Measurements from ENCODE around the gene C1R. TPM values are rescaled to one million over a fixed set of nuclear protein-coding genes. Genes with fewer than 3 reads are reported as not detected.

Gene C1R
- total RNA-seq, 1 experiment from 2014 or later, result 9.6 TPM

DNA sequence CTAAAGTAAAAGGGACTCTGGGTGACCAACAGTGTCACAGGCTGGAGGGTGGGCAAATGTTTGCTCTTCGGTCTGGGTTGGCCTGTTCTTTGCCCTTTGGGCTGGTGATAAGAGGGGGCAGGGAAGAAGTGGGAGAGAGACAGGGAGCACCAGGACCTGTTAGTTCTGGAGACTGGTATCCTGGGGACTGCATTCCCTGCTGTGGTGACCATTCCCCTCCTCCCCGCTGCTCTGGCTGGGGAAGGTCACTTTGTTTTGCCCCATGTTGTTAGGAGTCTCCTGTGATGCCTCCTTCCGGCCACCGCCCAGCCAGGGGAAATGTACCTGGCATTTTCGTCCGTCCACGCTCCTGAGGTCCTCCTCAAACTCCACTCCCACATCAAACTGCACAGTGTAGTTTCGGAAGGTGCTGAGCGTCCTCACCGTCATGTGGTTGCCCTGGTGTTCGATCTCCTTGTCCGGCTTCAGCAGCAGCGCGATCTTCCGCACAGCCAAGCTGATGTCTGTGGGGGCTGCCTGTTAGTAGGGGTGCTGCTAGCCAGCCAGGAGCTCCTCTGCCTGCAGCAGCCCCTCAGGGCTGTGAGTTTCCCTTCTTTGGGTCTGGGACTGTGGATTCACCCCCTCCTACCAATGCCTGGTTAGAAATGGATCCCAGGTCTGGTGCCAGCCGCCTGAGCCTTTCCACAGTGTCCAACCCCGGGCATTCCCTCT is 35.8 kb upstream of the C1R start:
- Histone ChIP-seq H3K79me2 (ENCODE audit: low read length) (no peaks in the 10 kb centered on the region), H3K36me3 (ENCODE audit: low read depth, low read length) (no peaks in the 10 kb centered on the region), H3K4me2 (ENCODE audit: low read length) (no peak overlapping the region), H3K4me1 (ENCODE audit: insufficient read depth, low read length) (peaks cover 7% of the 10 kb centered on the region), H3K9ac (ENCODE audit: low read length) (no peak overlapping the region), H3K9me3 (ENCODE audit: low read length) (no peaks in the 10 kb centered on the region), H3F3A (ENCODE audit: low read length, unreplicated experiment) (no peaks in the 10 kb centered on the region), H3K27ac (ENCODE audit: low read length) (no peak overlapping the region), H2AFZ (ENCODE audit: low read length) (no peak overlapping the region), H3K27me3 (ENCODE audit: low read length) (no peaks in the 10 kb centered on the region), H3K4me3 (ENCODE audit: low read length) (no peak overlapping the region), H3K9me2 (replicated peaks; ENCODE audit: low read length) (no peaks in the 10 kb centered on the region), H4K20me1 (ENCODE audit: low read length) (no peaks in the 10 kb centered on the region)
- CTCF ChIA-PET, result no interaction called here
- no peak for TF ChIP-seq EZH2 (IDR thresholded peaks at IDR 0.05; ENCODE audit: low read length, unreplicated experiment)
- no peak for TF ChIP-seq CTCF (conservative IDR thresholded peaks at IDR 0.05; ENCODE audit: low read depth, low read length)
- TF ChIP-seq EZH2phosphoT487 (IDR thresholded peaks at IDR 0.05; ENCODE audit: borderline replicate concordance, low read length), result no peak
- DNase-seq (no peak), ATAC-seq (no peak)
- no TSS peak for BruUV-seq (replicated peaks)
- POLR2A ChIA-PET (ENCODE audit: unreplicated experiment), result no interaction called here
- intact Hi-C loops (cut with micrococcal nuclease), result no loop called here

DNA sequence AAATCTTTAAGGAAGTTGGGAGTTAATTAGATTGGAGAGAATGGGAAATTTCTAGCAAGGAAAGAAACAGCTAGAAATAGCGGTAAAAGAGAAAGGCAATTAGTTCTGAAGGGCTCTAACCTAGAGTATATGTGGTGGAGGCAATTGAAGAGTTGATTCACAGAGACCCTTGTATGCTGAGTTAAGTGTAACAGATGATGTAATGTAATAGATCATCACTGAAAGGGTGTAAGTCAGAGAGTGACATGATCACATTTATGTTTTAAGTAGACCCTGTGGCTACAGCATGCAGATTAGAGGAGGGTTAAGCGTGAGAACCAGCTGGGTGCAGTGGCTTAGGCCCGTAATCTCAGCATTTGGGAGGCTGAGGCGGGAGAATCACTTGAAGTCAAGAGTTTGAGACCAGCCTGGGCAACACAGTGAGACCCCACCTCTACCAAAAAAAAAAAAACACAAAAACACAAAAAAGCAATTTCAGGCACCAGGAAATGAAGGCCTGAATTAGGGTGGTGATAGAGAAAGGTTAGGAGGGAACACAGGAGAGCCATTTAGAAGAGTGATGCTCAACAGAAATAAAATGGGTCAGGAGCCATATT is 33.5 kb upstream of the C1R start:
- Histone ChIP-seq H4K20me1 (ENCODE audit: low read length) (no peaks in the 10 kb centered on the region), H3K9me3 (ENCODE audit: low read length) (no peaks in the 10 kb centered on the region), H3K27ac (ENCODE audit: low read length) (no peak overlapping the region), H3K4me2 (ENCODE audit: low read length) (no peak overlapping the region), H3K79me2 (ENCODE audit: low read length) (no peaks in the 10 kb centered on the region), H3K4me1 (ENCODE audit: insufficient read depth, low read length) (peaks cover 7% of the 10 kb centered on the region; the same call in 1 of the 2 replicates), H3K36me3 (ENCODE audit: low read depth, low read length) (no peaks in the 10 kb centered on the region), H2AFZ (ENCODE audit: low read length) (no peak overlapping the region), H3F3A (ENCODE audit: low read length, unreplicated experiment) (no peaks in the 10 kb centered on the region), H3K4me3 (ENCODE audit: low read length) (no peak overlapping the region), H3K9me2 (replicated peaks; ENCODE audit: low read length) (no peaks in the 10 kb centered on the region), H3K27me3 (ENCODE audit: low read length) (no peaks in the 10 kb centered on the region), H3K9ac (ENCODE audit: low read length) (no peak overlapping the region)
- DNase-seq (no peak), ATAC-seq (no peak)
- intact Hi-C loops (cut with micrococcal nuclease), result no loop called here
- ChIA-PET POLR2A (ENCODE audit: unreplicated experiment) (no interaction called here), CTCF (no interaction called here)
- no peak for TF ChIP-seq CTCF (conservative IDR thresholded peaks at IDR 0.05; ENCODE audit: low read depth, low read length)
- TF ChIP-seq EZH2phosphoT487 (IDR thresholded peaks at IDR 0.05; ENCODE audit: borderline replicate concordance, low read length), result no peak
- no peak for TF ChIP-seq EZH2 (IDR thresholded peaks at IDR 0.05; ENCODE audit: low read length, unreplicated experiment)
- BruUV-seq (replicated peaks), result no TSS peak

DNA sequence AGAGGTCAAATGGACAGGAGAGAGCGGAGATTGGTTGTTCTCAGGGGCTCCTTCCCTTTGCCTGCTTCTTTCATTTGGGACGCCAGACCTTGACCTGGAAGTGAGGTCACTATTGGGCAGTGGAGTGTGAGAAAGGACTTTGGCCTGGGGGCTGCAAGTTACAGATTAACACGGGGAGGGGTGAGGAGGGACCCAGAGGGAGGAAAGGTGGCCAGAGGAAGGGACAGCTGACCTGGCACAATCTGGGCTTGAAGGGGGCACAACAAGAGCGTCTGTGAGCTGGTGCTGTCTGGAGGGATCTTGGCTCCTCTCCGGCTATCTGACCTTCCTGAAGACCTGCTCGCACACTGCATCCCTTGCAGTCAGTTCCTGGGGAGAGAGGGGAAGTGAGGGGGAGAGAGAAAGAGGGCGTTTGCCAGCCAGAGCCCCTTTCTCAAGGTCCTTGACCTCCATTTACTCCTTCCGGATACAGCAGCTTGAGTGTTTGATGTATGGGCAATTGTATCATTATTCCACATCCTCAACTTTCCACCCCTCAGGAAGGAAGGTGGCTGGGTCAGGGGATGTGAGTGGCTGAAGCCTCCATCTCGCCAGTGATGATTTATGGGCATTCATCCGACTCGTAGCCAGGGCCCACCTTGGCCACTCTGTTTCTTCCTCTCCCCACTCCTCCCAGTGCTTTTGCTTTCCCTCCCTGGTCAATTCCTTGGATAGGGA is 31.7 kb upstream of the C1R start:
- intact Hi-C loops (cut with micrococcal nuclease), result no loop called here
- H3K27ac ChIP-seq (ENCODE audit: low read length), result no peak overlapping the region
- BruUV-seq (replicated peaks), result no TSS peak
- H3K9me3 ChIP-seq (ENCODE audit: low read length), result no peaks in the 10 kb centered on the region
- TF ChIP-seq EZH2 (IDR thresholded peaks at IDR 0.05; ENCODE audit: low read length, unreplicated experiment), result no peak
- no peak for TF ChIP-seq EZH2phosphoT487 (IDR thresholded peaks at IDR 0.05; ENCODE audit: borderline replicate concordance, low read length)
- TF ChIP-seq CTCF (conservative IDR thresholded peaks at IDR 0.05; ENCODE audit: low read depth, low read length), result no peak
- H3K4me1 ChIP-seq (ENCODE audit: insufficient read depth, low read length), result no peaks in the 10 kb centered on the region
- ATAC-seq (no peak), DNase-seq (no peak)
- ChIA-PET POLR2A (ENCODE audit: unreplicated experiment) (no interaction called here), CTCF (no interaction called here)
- no peak overlapping the region for H2AFZ ChIP-seq (ENCODE audit: low read length)
- H3K36me3 ChIP-seq (ENCODE audit: low read depth, low read length), result no peaks in the 10 kb centered on the region
- no peak overlapping the region for H3K4me2 ChIP-seq (ENCODE audit: low read length)
- H3K9ac ChIP-seq (ENCODE audit: low read length), result no peak overlapping the region
- H4K20me1 ChIP-seq (ENCODE audit: low read length), result no peaks in the 10 kb centered on the region
- no peak overlapping the region for H3K4me3 ChIP-seq (ENCODE audit: low read length)
- H3K79me2 ChIP-seq (ENCODE audit: low read length), result no peaks in the 10 kb centered on the region
- no peaks in the 10 kb centered on the region for H3K27me3 ChIP-seq (ENCODE audit: low read length)
- no peaks in the 10 kb centered on the region for H3K9me2 ChIP-seq (replicated peaks; ENCODE audit: low read length)
- H3F3A ChIP-seq (ENCODE audit: low read length, unreplicated experiment), result no peaks in the 10 kb centered on the region
